Upper lobe of left lung (tissue), 6 donors: ENCODE results near the gene SLC26A9. TPM values are rescaled to one million over a fixed set of nuclear protein-coding genes. Genes with fewer than 3 reads are reported as not detected.

Source experiments
- ATAC-seq, 2 donors: fragments of 200-7000 bp; cut with Tn5 transposase; one replicate each; pipeline ENCODE4 v1.9.1; 2022; ENCODE audit warnings: mild to moderate bottlenecking in 2 of 2, moderate library complexity in 2 of 2; ENCODE audit not compliant: low FRiP score in 2 of 2
- DNase-seq, 2 donors: peaks; one replicate each; pipeline ENCODE4 v3.0.0-alpha.2; 2019 to 2020
- H3K27ac ChIP-seq, 4 donors: fragments of 200-600 bp; sonication (generic); one replicate each; pipeline ENCODE4 v1.5.1; 2016 to 2019
- H3K27me3 ChIP-seq, 4 donors: fragments of 200-600 bp; sonication (generic); one replicate each; pipeline ENCODE4 v1.5.1; 2017 to 2019
- H3K36me3 ChIP-seq, 4 donors: fragments of 200-600 bp; sonication (generic); one replicate each; pipeline ENCODE4 v1.5.1; 2016 to 2019
- H3K4me1 ChIP-seq, 4 donors: fragments of 200-600 bp; sonication (generic); one replicate each; pipeline ENCODE4 v1.5.1; 2018 to 2019
- H3K4me3 ChIP-seq, 4 donors: fragments of 200-600 bp; sonication (generic); one replicate each; pipeline ENCODE4 v1.5.1; 2017 to 2019; ENCODE audit warnings: mild to moderate bottlenecking in 2 of 4, moderate library complexity in 1 of 4
- H3K9me3 ChIP-seq, 4 donors: fragments of 200-600 bp; sonication (generic); one replicate each; pipeline ENCODE4 v1.5.1; 2018 to 2019
- POLR2A ChIP-seq, 4 donors: fragments of 450-650 bp; IDR thresholded peaks; one replicate each; pipeline ENCODE4 v1.5.1; 2016 to 2017; ENCODE audit warnings: antibody characterized with exemption in 4 of 4, mild to moderate bottlenecking in 2 of 4
- POLR2AphosphoS5 ChIP-seq, 2 donors: sonication (generic); formaldehyde crosslinking; IDR thresholded peaks; one replicate each; pipeline ENCODE4 v1.5.1; 2017; ENCODE audit warnings: antibody characterized with exemption in 2 of 2
- WGBS, 2 donors: methylation state at CpG; one replicate each; pipeline ENCODE4 v1.1.5; 2017 to 2018; 5-methylcytosine and 5-hydroxymethylcytosine counted together
- total RNA-seq, 6 donors: library from RNA; depleted of rRNA in 4 of 6; stranded (reverse); fragments of >200 nt in 4 of 6; gene quantifications; one replicate each; pipeline versions ENCODE4 v1.1.0 to v1.2.1, GENCODE V29; 2016 to 2021
- TF ChIP-seq, protein P1 (sequence below), 6 experiments: fragments of 450-650 bp in 4 of 6; fragments of 200-600 bp in 2 of 6; sonication (generic) in 2 of 6; IDR thresholded peaks; one replicate each; pipeline ENCODE4 v1.5.1; 2016 to 2019; ENCODE audit warnings: antibody characterized with exemption in 6 of 6
- donor health status: DM: no; HTN: no; CAD: no; lungs with moderate emphysema.
- donor health status: DM: no; HTN: yes; CAD: no; lungs with severe emphysema.

The SLC26A9 gene
- total RNA-seq, 6 donors from 2014 or later, result 10.6 to 31.9 (median 20.9) TPM

GRCh38 chr1:205870236-205870635 lies 73.0 kb downstream of the SLC26A9 start:
- DNase-seq (no peak), ATAC-seq (no peak)
- Histone ChIP-seq H3K4me1 (no peaks in the 10 kb centered on the region), H3K9me3 (no peaks in the 10 kb centered on the region), H3K27me3 (no peaks in the 10 kb centered on the region), H3K36me3 (no peaks in the 10 kb centered on the region), H3K27ac (no peak overlapping the region), H3K4me3 (no peak overlapping the region)
- 59 to 78% methylated on average over 2 of the region's 2 CpGs for WGBS, 2 donors
- TF ChIP-seq POLR2A (IDR thresholded peaks at IDR 0.05) (no peak), POLR2AphosphoS5 (IDR thresholded peaks at IDR 0.05) (no peak)
- TF ChIP-seq, protein P1, sequence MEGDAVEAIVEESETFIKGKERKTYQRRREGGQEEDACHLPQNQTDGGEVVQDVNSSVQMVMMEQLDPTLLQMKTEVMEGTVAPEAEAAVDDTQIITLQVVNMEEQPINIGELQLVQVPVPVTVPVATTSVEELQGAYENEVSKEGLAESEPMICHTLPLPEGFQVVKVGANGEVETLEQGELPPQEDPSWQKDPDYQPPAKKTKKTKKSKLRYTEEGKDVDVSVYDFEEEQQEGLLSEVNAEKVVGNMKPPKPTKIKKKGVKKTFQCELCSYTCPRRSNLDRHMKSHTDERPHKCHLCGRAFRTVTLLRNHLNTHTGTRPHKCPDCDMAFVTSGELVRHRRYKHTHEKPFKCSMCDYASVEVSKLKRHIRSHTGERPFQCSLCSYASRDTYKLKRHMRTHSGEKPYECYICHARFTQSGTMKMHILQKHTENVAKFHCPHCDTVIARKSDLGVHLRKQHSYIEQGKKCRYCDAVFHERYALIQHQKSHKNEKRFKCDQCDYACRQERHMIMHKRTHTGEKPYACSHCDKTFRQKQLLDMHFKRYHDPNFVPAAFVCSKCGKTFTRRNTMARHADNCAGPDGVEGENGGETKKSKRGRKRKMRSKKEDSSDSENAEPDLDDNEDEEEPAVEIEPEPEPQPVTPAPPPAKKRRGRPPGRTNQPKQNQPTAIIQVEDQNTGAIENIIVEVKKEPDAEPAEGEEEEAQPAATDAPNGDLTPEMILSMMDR (IDR thresholded peaks at IDR 0.05), result no peak

Other genes with a start within 250 kb of the SLC26A9 start
- gene NUCKS1, start 193.3 kb downstream of the SLC26A9 start, total RNA-seq, result 100 to 1,000 TPM in 4 of 6 donors, 10 to 100 TPM in 2; 65.4 to 182 (median 112) TPM
- gene RAB29, start 168.0 kb downstream of the SLC26A9 start, total RNA-seq, result 10 to 100 TPM; 17.8 to 27.6 (median 25.1) TPM
- 10 to 100 TPM; 17.8 to 35.1 (median 27.3) TPM for gene SLC41A1, start 130.3 kb downstream of the SLC26A9 start, total RNA-seq
- gene PM20D1, start 93.3 kb downstream of the SLC26A9 start, total RNA-seq, result under 1 TPM in 2 of 6 donors, not detected in 4; 0.34 to 0.47 TPM
- gene RAB7B, start 59.9 kb upstream of the SLC26A9 start, total RNA-seq, result 10 to 100 TPM in 2 of 6 donors, 1 to 10 TPM in 4; 2.6 to 27.5 (median 9.1) TPM
- 100 to 1,000 TPM in 3 of 6 donors, 10 to 100 TPM in 3; 34.6 to 132 (median 106) TPM for gene CTSE, start 80.4 kb upstream of the SLC26A9 start, total RNA-seq
- gene RHEX, start 109.7 kb upstream of the SLC26A9 start, total RNA-seq, result 10 to 100 TPM in 1 of 6 donors, 1 to 10 TPM in 4, not detected in 1; 1.4 to 19.0 (median 6.8) TPM
- gene AVPR1B, start 173.9 kb upstream of the SLC26A9 start, total RNA-seq, result not detected